K562 (cell line): ENCODE data around the gene PYM1. TPM values are rescaled to one million over a fixed set of nuclear protein-coding genes. Genes with fewer than 3 reads are reported as not detected.

ENCODE experiments used
- ATAC-seq: fragments of 200-7000 bp; cut with Tn5 transposase; 3 replicates; pipeline ENCODE4 v1.9.1; 2020; ENCODE audit warnings: moderate library complexity
- BruUV-seq: library from RNA; stranded (reverse); fragments of 400-500 nt; replicated peaks from 2 replicates; lab custom pipeline; 2021; lab: Mats Ljungman, UMichigan
- CTCF ChIA-PET: fragments of 300-600 bp; formaldehyde crosslinking; extraction: SDS; loops from one replicate; lab custom pipeline; 2021; ENCODE audit warnings: low intra/inter-chr PET ratio; lab: Yijun Ruan, JAX
- POLR2A ChIA-PET: fragments of 300-600, 350-650 bp; sonication (Branson Sonifier 250); formaldehyde crosslinking; extraction: SDS; loops from one replicate; lab custom pipeline; 2021; ENCODE audit warnings: antibody characterized with exemption, inconsistent platforms; lab: Yijun Ruan, JAX
- DNase-seq, 4 experiments: peaks; one replicate each; pipeline versions ENCODE4 v3.0.0 to v3.0.0-alpha.2; 2011 to 2018; ENCODE audit warnings: low spot score in 3 of 4, mixed read lengths in 3 of 4; ENCODE audit errors: extremely low read depth in 1 of 4
- FAIRE-seq: peaks from 2 replicates; lab custom pipeline; 2011; peaks lifted over from hg19 to GRCh38; lab: Jason Lieb, UNC
- H2AFZ ChIP-seq: 2 replicates; pipeline ENCODE4 v1.6.0; 2011; ENCODE audit warnings: low read depth, low read length, control low read depth, inconsistent platforms
- H3K27ac ChIP-seq: fragments of 200-600 bp; 3 replicates; pipeline ENCODE4 v1.8.0; 2011; ENCODE audit warnings: low read depth, mild to moderate bottlenecking, control low read depth, inconsistent platforms, low read length, moderate library complexity, mixed read lengths; ENCODE audit errors: extremely low read depth
- H3K27me3 ChIP-seq, 2 experiments: fragments of 300-600 bp in 1 of 2; 2 replicates in 1 of 2; 3 replicates in 1 of 2; pipeline versions ENCODE4 v1.6.0 to v1.8.0; 2011; ENCODE audit warnings: inconsistent platforms in 2 of 2, low read length in 2 of 2, mild to moderate bottlenecking in 1 of 2, mixed read lengths in 1 of 2, moderate library complexity in 1 of 2; ENCODE audit not compliant: control insufficient read depth in 2 of 2, insufficient read depth in 2 of 2
- H3K36me3 ChIP-seq: fragments of 300-600 bp; 3 replicates; pipeline ENCODE4 v1.8.0; 2011; ENCODE audit warnings: mild to moderate bottlenecking, low read length, inconsistent platforms; ENCODE audit not compliant: control insufficient read depth, insufficient read depth
- H3K4me1 ChIP-seq, 2 experiments: fragments of 200-600 bp in 1 of 2; replicated peaks in 1 of 2; 2 replicates in 1 of 2; 3 replicates in 1 of 2; pipeline versions ENCODE4 v1.5.1 to v1.8.0; 2011; ENCODE audit warnings: inconsistent platforms in 2 of 2, low read length in 2 of 2, mild to moderate bottlenecking in 1 of 2, mixed read lengths in 1 of 2, moderate library complexity in 1 of 2; ENCODE audit not compliant: control insufficient read depth in 2 of 2, insufficient read depth in 2 of 2
- H3K4me2 ChIP-seq: 2 replicates; pipeline ENCODE4 v1.6.1; 2011; ENCODE audit warnings: low read length, control low read depth, inconsistent platforms, mixed read lengths; ENCODE audit not compliant: insufficient read depth
- H3K4me3 ChIP-seq: fragments of 200-600 bp; sonication (generic), shearing (Covaris generic); 2 replicates; pipeline ENCODE4 v1.5.1; 2016; ENCODE audit warnings: control low read depth, inconsistent platforms
- H3K79me2 ChIP-seq: fragments of 200-600 bp; 3 replicates; pipeline ENCODE4 v1.8.0; 2011; ENCODE audit warnings: low read length, inconsistent platforms; ENCODE audit not compliant: control insufficient read depth, insufficient read depth
- H3K9ac ChIP-seq, 2 experiments: 2 replicates each; pipeline versions ENCODE4 v1.6.0 to v1.6.1; 2011; ENCODE audit warnings: low read depth in 2 of 2, low read length in 2 of 2, control low read depth in 1 of 2, inconsistent platforms in 1 of 2, mild to moderate bottlenecking in 1 of 2, mixed read lengths in 1 of 2; ENCODE audit not compliant: insufficient read depth in 1 of 2
- H3K9me1 ChIP-seq: one replicate; pipeline ENCODE4 v1.6.0; 2011; ENCODE audit warnings: inconsistent platforms, mild to moderate bottlenecking, low read length, moderate library complexity; ENCODE audit not compliant: control insufficient read depth, insufficient read depth
- H3K9me3 ChIP-seq: replicated peaks from 2 replicates; pipeline ENCODE4 v1.5.1; 2011; ENCODE audit warnings: low read depth, low read length, inconsistent platforms; ENCODE audit not compliant: control insufficient read depth, insufficient read depth
- H4K20me1 ChIP-seq: replicated peaks from 2 replicates; pipeline ENCODE4 v1.6.1; 2011; ENCODE audit warnings: low read length, inconsistent platforms, mixed read lengths; ENCODE audit not compliant: control insufficient read depth, insufficient read depth
- ELK3 ChIP-seq: fragments of 450-650 bp; formaldehyde crosslinking; IDR thresholded peaks from 2 replicates; pipeline ENCODE4 v1.4.0; 2020; ENCODE audit warnings: mild to moderate bottlenecking
- HDGF ChIP-seq: fragments of 450-650 bp; IDR thresholded peaks from 2 replicates; pipeline ENCODE4 v1.6.1; 2016
- JUN ChIP-seq, 2 experiments: sonication (generic) in 1 of 2; formaldehyde crosslinking in 1 of 2; IDR thresholded peaks; 2 replicates each; pipeline versions ENCODE4 v1.6.1 to v1.8.0; 2012 to 2022; ENCODE audit warnings: borderline replicate concordance in 2 of 2, mild to moderate bottlenecking in 2 of 2, improper control_type of control experiment in 1 of 2, low read depth in 1 of 2, low read length in 1 of 2, missing genetic modification reagents in 1 of 2
- KAT8 ChIP-seq: fragments of 450-650 bp; IDR thresholded peaks from 2 replicates; pipeline ENCODE4 v1.6.1; 2016; ENCODE audit warnings: low read depth, mild to moderate bottlenecking
- LARP7 ChIP-seq: fragments of 450-650 bp; IDR thresholded peaks from 2 replicates; pipeline ENCODE4 v1.6.1; 2016
- MAFF ChIP-seq: IDR thresholded peaks from 2 replicates; pipeline ENCODE4 v1.6.1; 2012; ENCODE audit warnings: low read length, improper control_type of control experiment
- NBN ChIP-seq: fragments of 450-650 bp; IDR thresholded peaks from 2 replicates; pipeline ENCODE4 v1.6.1; 2016; ENCODE audit warnings: low read depth, mild to moderate bottlenecking
- NFIC ChIP-seq: fragments of 450-650 bp; IDR thresholded peaks from 2 replicates; pipeline ENCODE4 v1.6.1; 2017; ENCODE audit warnings: mild to moderate bottlenecking, inconsistent platforms
- ZBTB17 ChIP-seq: fragments of 450-650 bp; formaldehyde crosslinking; IDR thresholded peaks from 2 replicates; pipeline ENCODE4 v1.4.0; 2020; ENCODE audit warnings: mild to moderate bottlenecking
- ZNF780A ChIP-seq: fragments of 250-450 bp; sonication (Bioruptor Pico); IDR thresholded peaks from 2 replicates; pipeline ENCODE4 v1.5.0; 2021; ENCODE audit warnings: mild to moderate bottlenecking
- WGBS: fragments of 100-300 bp; shearing (Covaris generic); methylation state at CpG from one replicate; pipeline ENCODE4 v1.1.6; 2016; ENCODE audit warnings: low coverage, mixed read lengths; ENCODE audit not compliant: insufficient coverage; ENCODE audit errors: missing lambda C conversion rate; 5-methylcytosine and 5-hydroxymethylcytosine counted together
- in situ Hi-C: fragments of 300-500 bp; cut with MboI; formaldehyde crosslinking; loops from 4 replicates; pipeline ENCODE4 v1.15.0; 2018; ENCODE audit warnings: inconsistent platforms, mixed read lengths
- intact Hi-C: fragments of 100-400 bp; cut with micrococcal nuclease; formaldehyde crosslinking; loops from 2 replicates; pipeline ENCODE4 v1.14.2; 2022
- polyA plus RNA-seq, 8 experiments: library from polyadenylated mRNA; depleted of rRNA in 4 of 8; stranded (reverse) in 5 of 8; unstranded in 3 of 8; fragments of >200 nt; fragmentation: Nextera tagmentation in 2 of 8; fragmentation: Illumina TruSeq in 1 of 8; extraction: Ambion mirVana in 2 of 8; extraction: Trizol in 1 of 8; gene quantifications; 2 replicates each; pipeline versions ENCODE4 v1.2.1 to v1.2.3, GENCODE V29; 2011 to 2014; ENCODE audit warnings: inconsistent platforms in 1 of 8, missing spikeins in 1 of 8
- total RNA-seq, 7 experiments: library from RNA; depleted of rRNA in 6 of 7; stranded (reverse); fragments of >200 nt in 6 of 7; fragmentation: Illumina TruSeq in 2 of 7; extraction: Trizol in 2 of 7; gene quantifications; 2 replicates each; pipeline versions ENCODE4 v1.2.1 to v1.2.3, GENCODE V29; 2011 to 2021; ENCODE audit warnings: low replicate concordance in 1 of 7

PYM1 gene
- total and polyA plus RNA-seq, 9 of the 15 experiments (the other 6 are each of a cell fraction or from before 2014, with no cell fraction given) = 29.0 to 51.3 (median 34.1) TPM

DNA sequence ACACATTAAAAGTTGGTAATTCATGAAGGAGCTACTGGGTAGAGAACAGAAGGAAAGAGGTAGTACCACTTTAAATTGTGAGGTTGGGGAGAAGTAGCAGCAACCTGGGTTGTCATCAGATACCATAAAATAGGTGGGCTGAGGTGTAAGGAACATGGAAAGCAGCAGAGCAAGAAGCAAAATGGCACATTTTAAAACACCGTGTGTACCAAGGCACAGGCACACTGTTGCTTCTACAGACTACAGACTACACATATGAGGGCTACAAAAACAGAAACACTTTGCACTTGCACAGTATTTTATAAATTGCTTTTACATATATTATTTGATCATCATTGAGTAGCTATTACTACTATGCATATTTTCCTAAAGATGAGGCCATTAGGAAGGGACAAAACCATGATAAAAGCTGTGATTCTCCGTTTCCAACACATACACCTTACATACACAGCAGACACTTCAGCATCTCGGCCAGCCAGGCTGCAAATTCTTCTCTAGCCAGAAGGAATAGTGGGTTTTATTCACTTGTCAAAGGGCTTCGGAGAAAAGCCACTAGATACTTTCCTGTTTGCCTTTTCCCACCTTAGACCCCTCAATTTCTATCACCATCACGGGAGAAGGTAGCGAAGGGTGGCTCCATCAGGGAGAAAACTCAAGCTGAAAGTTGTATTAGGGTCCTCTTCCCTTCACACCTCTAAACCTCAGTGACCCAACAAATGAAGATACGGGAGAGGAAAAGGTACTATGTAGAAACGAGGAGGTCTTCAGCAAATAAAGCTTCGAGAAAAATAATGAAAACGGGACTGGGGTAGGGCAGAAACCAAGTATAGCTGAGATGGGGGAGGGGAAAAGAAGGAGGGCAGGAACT, 1.6 kb downstream of the PYM1 start (continued):
- 0 out of 2 replicates have a peak, but pooled peaks have one; percentile 11 for TF ChIP-seq NFIC
- TF ChIP-seq KAT8 = no peak
- TF ChIP-seq HDGF = no peak
- TF ChIP-seq ELK3 = no peak
- TF ChIP-seq ZBTB17 (CRISPR knock-in tag) = no peak
- 0 out of 2 replicates have a peak, but pooled peaks have one; percentile 78 for TF ChIP-seq LARP7
- no peak; the same call in 1 of the 2 replicates for TF ChIP-seq NBN
- no peak for TF ChIP-seq MAFF

- ChIA-PET POLR2A (interaction anchor here (0.7 to 3.8 kb wide), 8 partner anchors 9 to 113 kb away, joined by 3 to 26 read pairs (median 6); partner anchors contain the start of genes DNAJC14, ORMDL2, RAB5B and SARNP), CTCF (no interaction called here)
- Histone ChIP-seq H2AFZ (no peak overlapping the region), H3K27me3 (no peaks in the 10 kb centered on the region), H3K9me3 (no peaks in the 10 kb centered on the region), H3K4me2 (peak overlapping the region; percentile 91), H3K27ac (peak overlapping the region; percentile 95), H3K9me1 (no peaks in the 10 kb centered on the region), H3K9ac (peak overlapping the region in 1 of 2 experiments; percentile 99; a peak in 2 of 4 replicates), H3K79me2 (peaks cover 79% of the 10 kb centered on the region), H3K4me3 (no peak overlapping the region), H3K4me1 (peaks cover 10 to 16% of the 10 kb centered on the region in 2 experiments; a peak in 4 of 5 replicates), H3K36me3 (peaks cover 36% of the 10 kb centered on the region), H4K20me1 (no peaks in the 10 kb centered on the region)
- intact Hi-C loops (loop anchor here (5.0 kb wide), 1 partner anchor 47 kb away; the partner anchor contains the start of gene RAB5B), in situ Hi-C loops (no loop called here)
- no TSS peak for BruUV-seq
- DNase-seq (no peak), ATAC-seq (no peak), FAIRE-seq (no peak)
- 80% methylated on average over 4 of the region's 4 CpGs for WGBS
- TF ChIP-seq ZNF780A (no peak), JUN (IDR thresholded peaks at IDR 0.05; ENCODE audit: borderline replicate concordance, low read depth, low read length) (no peak), JUN (CRISPR knock-in tag; IDR thresholded peaks at IDR 0.05; ENCODE audit: borderline replicate concordance) (no peak)
Observed at GRCh38 chr12:55925371-55925770, 2.3 kb downstream of the PYM1 start.
